MM.1S (cell line): ENCODE measurements around the gene CD48.

Experiments used
- CTCF ChIP-seq: fragments of 300-600 bp; sonication (generic); IDR thresholded peaks from 2 replicates; pipeline ENCODE4 v1.5.1; 2016; ENCODE audit warnings: antibody characterized with exemption, low read length, mixed read lengths
- EZH2 ChIP-seq: fragments of 300-600 bp; sonication (generic); optimal IDR thresholded peaks from 2 replicates; pipeline ENCODE3; 2017; ENCODE audit warnings: low read depth, mild to moderate bottlenecking, antibody characterized with exemption, low read length, mixed read lengths
- EZH2phosphoT487 ChIP-seq: fragments of 300-600 bp; sonication (generic); IDR thresholded peaks from 2 replicates; pipeline ENCODE4 v1.6.1; 2018; ENCODE audit warnings: antibody characterized with exemption, low read length

GRCh38 chr1:160718210-160718609 is 6.6 kb upstream of the CD48 start:
- TF ChIP-seq CTCF (no peak), EZH2phosphoT487 (no peak), EZH2 (no peak)
